GM10266 (cell line): ENCODE results near the gene ADAM23.

Experiments used
- DNase-seq: peaks from one replicate; pipeline ENCODE4 v3.0.0; 2012; ENCODE audit errors: extremely low spot score
- CTCF ChIP-seq: IDR thresholded peaks from 2 replicates; pipeline ENCODE4 v1.5.1; 2012; ENCODE audit warnings: mild to moderate bottlenecking, low read depth; ENCODE audit not compliant: control insufficient read depth, insufficient read depth; ENCODE audit errors: missing control alignments

The ADAM23 gene

GRCh38 chr2:206526416-206526815, 83.1 kb downstream of the ADAM23 start:
- TF ChIP-seq CTCF = no peak
- no peak for DNase-seq

GRCh38 chr2:206527153-206527552, 83.8 kb downstream of the ADAM23 start:
- no peak for TF ChIP-seq CTCF
- DNase-seq = no peak

- DNase-seq = no peak
Measured at GRCh38 chr2:206530727-206531126, 87.4 kb downstream of the ADAM23 start.

GRCh38 chr2:206531996-206532543, 88.7 kb downstream of the ADAM23 start:
- TF ChIP-seq CTCF = no peak
- no peak for DNase-seq

More at GRCh38 chr2:206530727-206531126, 87.4 kb downstream of the ADAM23 start:
- no peak for TF ChIP-seq CTCF

GRCh38 chr2:206533977-206534376, 90.6 kb downstream of the ADAM23 start:
- no peak for TF ChIP-seq CTCF
- DNase-seq = no peak

- TF ChIP-seq CTCF = no peak
- DNase-seq = no peak
Measured at GRCh38 chr2:206535260-206535986, 92.1 kb downstream of the ADAM23 start.

- no peak for TF ChIP-seq CTCF
- no peak for DNase-seq
Measured at GRCh38 chr2:206540757-206541156, 97.4 kb downstream of the ADAM23 start.
